ENCODE results near the gene BLVRB. TPM values are rescaled to one million over a fixed set of nuclear protein-coding genes. Genes with fewer than 3 reads are reported as not detected.
A peak's percentile ranks its signal among the peaks of the same experiment; 100 is the strongest.

BLVRB gene
- polyA plus RNA-seq, 1 donor (not counting 4 experiments of a cell fraction or from before 2014, with no cell fraction given): 52.5 TPM

- no peak for FAIRE-seq
- dilution Hi-C loops (cut with MboI; ENCODE audit: extremely low pct_ligation_motif_present, low sequenced_read_pairs): no loop called here
Measured at GRCh38 chr19:40407714-40408597, 57.6 kb downstream of the BLVRB start.

GRCh38 chr19:40403262-40403984 is 62.1 kb downstream of the BLVRB start:
- no peak for TF ChIP-seq EZH2 (IDR thresholded peaks at IDR 0.05; ENCODE audit: low read length)
- TF ChIP-seq CTCF (optimal IDR thresholded peaks at IDR 0.05 in 1 of 3, IDR thresholded peaks at IDR 0.05 in 1 of 3, conservative IDR thresholded peaks at IDR 0.05 in 1 of 3; ENCODE audit: extremely low read depth in 1 of 3, insufficient read depth in 2 of 3, low read length in 3 of 3): no peak
- Histone ChIP-seq H3K27me3 (ENCODE audit: control insufficient read depth, extremely low read depth, insufficient read depth, low read length) (no peaks in the 10 kb centered on the region), H3K4me1 (ENCODE audit: control insufficient read depth, extremely low read depth, insufficient read depth, low read length) (peaks cover 2% of the 10 kb centered on the region), H3K9me3 (ENCODE audit: control insufficient read depth, low read depth, low read length) (no peaks in the 10 kb centered on the region), H4K20me1 (ENCODE audit: control insufficient read depth, extremely low read depth, insufficient read depth, low read length) (no peaks in the 10 kb centered on the region), H3K79me2 (ENCODE audit: control insufficient read depth, insufficient read depth, low read length) (no peaks in the 10 kb centered on the region), H2AFZ (ENCODE audit: control insufficient read depth, low read length) (peak overlapping the region; percentile 84), H3K4me2 (ENCODE audit: control insufficient read depth, extremely low read depth, insufficient read depth, low read depth, low read length) (peak overlapping the region; percentile 76), H3K27ac (ENCODE audit: control insufficient read depth, insufficient read depth, low read length) (peak overlapping the region; percentile 14), H3K9me1 (ENCODE audit: control insufficient read depth, extremely low read depth, insufficient read depth, low read length) (no peaks in the 10 kb centered on the region), H3K9ac (ENCODE audit: control insufficient read depth, extremely low read depth, insufficient read depth, low read length) (peak overlapping the region; percentile 58), H3K4me3 (ENCODE audit: control insufficient read depth in 2 of 3, extremely low read depth in 1 of 3, insufficient read depth in 2 of 3, low read depth in 1 of 3, low read length in 3 of 3) (peak overlapping the region; percentile 47 to 60 (median 56)), H3K36me3 (ENCODE audit: control insufficient read depth in 2 of 2, extremely low read depth in 1 of 2, insufficient read depth in 2 of 2, low read length in 2 of 2) (no peaks in the 10 kb centered on the region)
- DNase-seq (ENCODE audit: low read depth, low spot score) (peak; percentile 44), FAIRE-seq (no peak)
- dilution Hi-C loops (cut with MboI; ENCODE audit: extremely low pct_ligation_motif_present, low sequenced_read_pairs): no loop called here

More at GRCh38 chr19:40407714-40408597, 57.6 kb downstream of the BLVRB start:
- H3K9ac ChIP-seq (ENCODE audit: control insufficient read depth, extremely low read depth, insufficient read depth, low read length): no peak overlapping the region
- TF ChIP-seq CTCF (optimal IDR thresholded peaks at IDR 0.05 in 1 of 3, IDR thresholded peaks at IDR 0.05 in 1 of 3, conservative IDR thresholded peaks at IDR 0.05 in 1 of 3; ENCODE audit: extremely low read depth in 1 of 3, insufficient read depth in 2 of 3, low read length in 3 of 3) (no peak), EZH2 (IDR thresholded peaks at IDR 0.05; ENCODE audit: low read length) (no peak)
- H3K27ac ChIP-seq (ENCODE audit: control insufficient read depth, insufficient read depth, low read length): no peak overlapping the region
- no peaks in the 10 kb centered on the region for H3K9me1 ChIP-seq (ENCODE audit: control insufficient read depth, extremely low read depth, insufficient read depth, low read length)
- DNase-seq (ENCODE audit: low read depth, low spot score): no peak
- H3K9me3 ChIP-seq (ENCODE audit: control insufficient read depth, low read depth, low read length): no peaks in the 10 kb centered on the region
- peak overlapping the region; percentile 15 for H2AFZ ChIP-seq (ENCODE audit: control insufficient read depth, low read length)
- H3K4me2 ChIP-seq (ENCODE audit: control insufficient read depth, extremely low read depth, insufficient read depth, low read depth, low read length): no peak overlapping the region
- H3K79me2 ChIP-seq (ENCODE audit: control insufficient read depth, insufficient read depth, low read length): no peaks in the 10 kb centered on the region
- H3K27me3 ChIP-seq (ENCODE audit: control insufficient read depth, extremely low read depth, insufficient read depth, low read length): no peaks in the 10 kb centered on the region
- no peaks in the 10 kb centered on the region for H4K20me1 ChIP-seq (ENCODE audit: control insufficient read depth, extremely low read depth, insufficient read depth, low read length)
- peaks cover 11% of the 10 kb centered on the region for H3K4me1 ChIP-seq (ENCODE audit: control insufficient read depth, extremely low read depth, insufficient read depth, low read length)
- H3K4me3 ChIP-seq (ENCODE audit: control insufficient read depth in 2 of 3, extremely low read depth in 1 of 3, insufficient read depth in 2 of 3, low read depth in 1 of 3, low read length in 3 of 3): no peak overlapping the region
- no peaks in the 10 kb centered on the region for H3K36me3 ChIP-seq (ENCODE audit: control insufficient read depth in 2 of 2, extremely low read depth in 1 of 2, insufficient read depth in 2 of 2, low read length in 2 of 2)
